ENCODE measurements around the gene COMMD4.

COMMD4 gene

DNA sequence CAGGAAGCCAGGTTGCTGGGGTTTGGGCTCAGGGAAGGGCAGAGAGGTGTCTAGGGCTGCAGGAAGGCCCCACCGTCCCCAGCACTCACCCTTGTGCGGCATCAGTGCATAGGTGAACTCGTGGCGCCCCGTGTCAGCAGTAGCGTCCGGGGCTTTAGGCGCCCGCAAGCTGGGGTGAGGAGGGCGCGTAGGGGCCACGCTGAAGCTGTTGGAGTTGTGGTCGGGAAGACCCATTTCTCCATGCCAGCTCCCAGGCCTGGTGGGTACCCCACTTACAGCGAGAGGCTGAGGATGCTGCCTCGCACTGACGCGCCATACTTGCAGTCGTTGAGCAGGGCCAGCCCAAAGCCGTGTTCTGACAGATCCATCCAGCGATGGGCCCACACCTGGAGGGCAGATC, 20.7 kb downstream of the COMMD4 start:
- DNase-seq (ENCODE audit: low spot score) = no peak

DNA sequence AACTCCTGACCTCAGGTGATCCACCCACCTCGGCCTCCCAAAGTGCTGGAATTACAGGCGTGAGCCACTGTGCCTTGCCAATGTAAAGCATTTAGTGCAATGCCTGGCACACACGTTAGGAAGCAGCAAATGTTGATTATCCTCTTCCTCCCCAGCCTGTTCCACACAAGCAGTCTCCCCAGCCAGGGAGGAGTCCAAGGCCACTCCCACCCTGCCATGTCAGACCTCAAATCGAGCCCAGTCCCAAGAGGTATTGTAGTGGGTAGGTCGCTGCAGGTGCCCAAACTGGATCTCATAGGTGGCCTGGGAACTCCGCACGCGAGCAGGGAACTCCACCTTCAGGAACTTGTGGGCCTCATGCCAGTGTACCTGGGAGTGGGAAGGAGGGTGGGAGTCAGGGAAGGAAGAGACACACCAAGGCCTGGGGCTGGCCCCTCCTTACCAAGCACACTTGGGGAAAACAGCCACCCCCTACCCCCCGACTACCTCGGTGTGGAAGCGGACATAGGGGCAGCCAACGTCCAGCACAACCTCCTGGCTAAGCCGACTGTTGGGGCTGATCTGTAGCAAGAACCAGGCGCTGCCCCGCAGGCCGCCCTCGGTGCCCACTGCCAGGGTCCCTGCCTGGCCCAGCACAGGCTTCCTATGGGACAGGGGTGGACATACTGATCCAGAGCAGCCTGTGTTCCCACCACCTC, 22.3 kb downstream of the COMMD4 start:
- DNase-seq (ENCODE audit: low spot score) = no peak

DNA sequence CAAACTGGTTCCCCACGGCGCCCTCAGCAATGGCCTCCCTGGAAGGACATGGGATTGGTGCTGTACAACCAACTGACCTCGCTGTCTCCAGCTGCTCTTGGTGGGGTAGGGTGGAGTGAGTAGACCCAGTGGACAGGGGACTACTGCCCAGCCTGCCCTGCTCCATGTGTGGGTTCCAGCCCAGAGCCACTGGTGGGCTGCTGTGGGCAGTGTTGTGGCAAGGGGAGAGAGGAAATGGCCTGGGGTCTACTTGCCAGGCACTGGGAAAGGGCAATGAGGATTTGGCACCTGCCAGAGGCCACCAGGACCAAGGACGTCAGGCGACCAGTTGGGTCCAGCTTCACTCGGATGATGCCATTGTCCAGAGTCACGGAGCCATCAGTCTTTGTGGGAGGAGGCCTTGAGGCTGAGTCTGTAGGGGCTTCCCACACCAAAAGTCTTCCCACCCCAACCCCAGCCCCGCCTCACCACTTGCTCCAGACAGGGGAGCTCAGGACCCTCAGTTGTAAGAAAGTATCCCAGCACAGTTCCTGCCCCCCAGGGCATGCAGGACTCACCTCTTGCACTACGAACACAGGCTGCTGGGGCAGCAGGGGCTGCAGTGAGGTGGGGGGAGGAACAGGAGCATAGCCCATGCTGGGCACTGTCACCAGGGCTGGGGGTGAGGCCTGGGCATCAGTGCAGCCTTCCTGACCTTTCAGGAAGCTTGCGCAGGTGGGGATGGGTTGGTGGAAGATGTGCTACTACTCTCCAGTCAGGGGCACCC, 23.1 kb downstream of the COMMD4 start:
- no peak for DNase-seq (ENCODE audit: low spot score)

DNA sequence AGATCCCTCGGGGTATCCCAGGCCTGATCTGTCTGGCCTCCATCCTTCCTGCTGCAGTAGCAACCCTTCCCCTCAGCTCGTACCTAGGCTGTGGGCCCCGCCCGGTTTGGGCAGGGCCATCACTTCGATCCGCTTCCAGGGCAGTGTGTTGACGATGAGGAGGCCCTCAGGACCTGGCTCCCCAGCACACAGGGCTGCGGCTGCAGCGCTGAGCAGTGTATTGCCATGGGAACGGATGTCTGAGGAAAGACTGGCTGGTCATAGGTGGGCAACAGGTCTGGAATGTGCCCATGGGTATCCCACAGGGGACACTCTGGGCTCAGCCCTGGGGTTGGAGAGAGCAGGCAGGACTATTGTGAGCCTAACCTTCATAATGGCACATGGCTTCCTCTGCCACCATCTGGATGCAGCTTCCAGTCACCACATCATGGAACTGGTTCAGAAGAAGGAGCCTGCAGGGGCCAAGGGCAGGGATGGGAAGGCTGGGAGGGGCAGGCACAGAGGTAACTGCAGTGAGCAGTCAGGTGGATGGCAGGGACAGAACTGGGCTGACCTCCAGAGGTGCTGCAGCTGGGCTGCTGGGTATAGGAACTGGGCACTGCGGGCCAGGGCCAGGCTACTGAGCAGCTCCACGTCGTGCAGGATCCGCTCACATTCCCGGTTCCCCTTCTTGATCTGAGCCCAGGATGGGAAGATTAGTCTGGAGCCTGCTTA, 23.8 kb downstream of the COMMD4 start:
- DNase-seq (ENCODE audit: low spot score) = no peak

DNA sequence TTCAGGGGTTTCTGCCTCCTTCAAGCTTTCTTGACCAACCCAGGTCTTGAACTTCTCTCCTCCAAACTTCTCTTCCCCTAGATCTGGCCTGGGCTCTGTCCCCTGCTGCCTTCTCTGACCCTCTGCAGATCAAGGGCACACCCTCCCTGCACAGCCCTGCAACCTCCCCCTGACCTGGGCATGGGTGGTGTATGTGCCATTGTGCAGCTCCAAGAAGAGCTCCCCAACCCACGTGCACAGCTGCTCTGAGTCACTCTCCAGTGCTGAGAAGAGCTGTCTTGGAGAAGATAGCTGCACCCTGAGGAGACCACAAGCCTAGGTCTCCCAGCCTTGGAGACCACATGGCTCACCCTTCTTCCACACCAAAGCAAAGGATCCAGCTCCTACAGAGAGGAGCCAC, 24.5 kb downstream of the COMMD4 start:
- no peak for DNase-seq (ENCODE audit: low spot score)

DNA sequence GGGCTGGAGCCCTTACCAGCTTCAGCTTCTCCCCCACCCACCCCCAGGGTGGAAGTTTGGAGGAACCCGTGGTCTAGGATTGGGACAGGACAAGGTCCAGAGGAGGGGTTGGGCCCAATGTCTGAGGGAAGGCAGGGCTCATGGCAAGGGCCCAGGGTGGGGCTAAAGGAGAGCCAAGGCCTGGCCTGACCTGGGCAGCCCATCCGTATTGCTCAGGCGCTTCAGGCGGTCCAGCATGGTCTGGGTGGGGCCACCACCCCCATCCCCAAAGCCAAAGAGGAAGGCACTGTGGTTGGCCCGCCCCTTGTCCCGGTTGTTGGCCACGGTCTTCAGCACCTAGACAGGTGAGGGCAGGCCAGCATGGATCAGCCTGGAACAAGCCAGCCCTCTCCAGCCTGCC, 25.0 kb downstream of the COMMD4 start:
- DNase-seq (ENCODE audit: low spot score) = no peak

DNA sequence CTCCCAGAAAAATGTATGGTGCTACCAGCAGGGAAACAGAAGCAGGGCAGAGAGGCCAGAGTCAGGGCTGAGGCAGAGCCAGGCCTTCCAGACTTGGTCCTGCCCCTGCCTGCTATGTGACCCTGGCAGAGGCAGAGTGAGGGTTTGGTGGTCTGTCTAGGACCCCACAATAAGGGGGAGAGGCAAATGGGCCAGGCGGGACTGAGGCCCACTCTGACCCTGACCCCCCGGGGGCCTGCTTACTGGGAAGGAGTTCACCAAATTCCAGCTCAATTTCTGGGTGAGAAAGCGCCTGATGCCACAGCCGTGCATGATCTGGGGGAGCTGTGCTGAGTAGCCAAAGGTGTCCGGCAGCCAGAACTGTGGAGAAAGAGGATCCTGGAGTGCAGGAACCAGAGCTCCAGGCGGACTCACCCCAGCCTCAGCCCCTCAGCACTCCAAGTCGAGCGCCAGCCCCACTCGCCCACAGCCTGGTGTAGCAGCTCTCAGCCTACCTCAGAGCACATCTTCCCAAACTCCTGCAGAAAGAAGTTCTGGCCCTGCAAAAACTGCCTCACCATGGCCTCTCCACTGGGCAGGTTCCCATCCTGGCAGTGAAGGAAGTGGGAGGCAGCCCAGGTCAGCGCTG, 25.6 kb downstream of the COMMD4 start:
- DNase-seq (ENCODE audit: low spot score) = no peak

DNA sequence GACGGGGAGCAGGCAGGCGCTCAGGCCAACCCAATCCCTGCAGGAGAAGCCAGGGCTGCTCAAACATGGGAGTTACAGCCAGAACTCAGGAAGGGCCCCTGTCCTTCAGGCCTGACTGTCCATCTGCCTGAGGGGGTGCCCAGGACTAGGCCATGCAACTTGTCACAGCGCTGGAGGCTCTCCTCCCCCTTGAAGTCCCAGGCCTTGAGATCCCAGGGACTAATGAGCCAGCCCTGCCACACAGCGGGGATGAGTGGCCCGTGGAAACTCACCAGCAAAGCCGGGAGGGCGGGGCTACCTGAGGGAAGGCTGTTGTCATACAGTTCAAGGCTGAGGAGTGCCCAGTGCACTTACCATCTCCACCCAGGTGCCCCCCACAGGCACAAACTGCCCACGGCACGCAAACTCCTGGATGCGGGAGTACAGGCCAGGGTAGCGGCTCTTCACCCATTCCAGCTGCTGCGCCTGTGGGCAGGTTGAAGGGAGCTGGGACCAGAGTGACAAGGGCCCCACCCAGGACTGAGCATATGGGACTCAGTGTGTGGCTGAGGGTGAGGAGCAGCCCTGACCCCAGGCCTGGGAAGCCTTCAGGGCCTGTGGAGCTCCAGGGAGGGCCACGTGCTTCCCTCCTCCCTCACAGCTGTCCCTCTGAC, 26.3 kb downstream of the COMMD4 start:
- DNase-seq (ENCODE audit: low spot score) = no peak

DNA sequence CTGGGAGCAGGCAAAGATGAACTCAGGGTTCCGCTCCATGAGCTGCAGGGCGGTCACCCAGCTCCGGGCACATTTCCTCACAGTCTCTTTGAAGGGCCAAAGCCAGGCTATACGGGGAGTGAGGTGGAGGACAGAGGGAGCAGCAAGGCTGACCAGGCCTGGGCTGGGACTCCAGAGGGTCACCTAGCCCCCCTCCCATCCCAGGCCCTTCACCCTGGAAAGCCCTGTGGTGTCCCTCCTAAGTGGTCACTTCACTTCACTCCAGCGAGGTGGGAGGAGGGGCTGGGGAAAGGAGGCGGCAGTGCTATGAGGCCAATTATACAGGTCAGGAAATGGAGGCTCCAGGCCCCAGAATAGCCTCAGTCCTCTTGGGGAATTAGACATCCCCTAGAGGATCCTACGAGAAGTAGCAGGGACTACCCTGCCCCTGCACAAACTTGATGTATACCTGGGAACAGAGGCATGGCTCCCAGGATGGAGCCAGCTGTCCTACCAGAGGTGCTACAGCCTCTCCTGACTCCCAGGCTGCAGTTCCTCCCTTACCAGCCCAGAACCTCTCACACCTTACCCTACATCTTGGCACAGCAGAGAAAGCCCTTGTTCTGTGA, 26.9 kb downstream of the COMMD4 start:
- DNase-seq (ENCODE audit: low spot score) = no peak

DNA sequence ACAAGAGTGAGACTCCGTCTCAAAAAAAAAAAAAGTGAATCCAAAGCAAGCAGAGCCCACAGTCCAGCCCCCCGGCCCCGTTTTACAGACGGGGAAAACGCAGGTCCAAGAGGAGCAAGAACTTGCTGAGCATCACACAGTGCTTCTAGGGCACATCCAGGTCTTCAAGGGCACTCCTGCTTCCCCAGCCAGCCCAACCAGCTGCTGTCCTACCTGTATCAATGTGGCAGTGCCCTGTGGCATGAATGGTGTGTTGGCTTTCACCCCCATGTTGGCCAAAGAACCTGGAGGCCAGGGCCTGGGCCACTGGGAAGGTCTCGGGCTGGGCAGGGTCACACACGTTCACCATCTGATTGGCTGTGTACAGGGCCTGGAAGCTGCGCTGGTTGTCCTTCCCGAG, 27.9 kb downstream of the COMMD4 start:
- DNase-seq (ENCODE audit: low spot score) = no peak

DNA sequence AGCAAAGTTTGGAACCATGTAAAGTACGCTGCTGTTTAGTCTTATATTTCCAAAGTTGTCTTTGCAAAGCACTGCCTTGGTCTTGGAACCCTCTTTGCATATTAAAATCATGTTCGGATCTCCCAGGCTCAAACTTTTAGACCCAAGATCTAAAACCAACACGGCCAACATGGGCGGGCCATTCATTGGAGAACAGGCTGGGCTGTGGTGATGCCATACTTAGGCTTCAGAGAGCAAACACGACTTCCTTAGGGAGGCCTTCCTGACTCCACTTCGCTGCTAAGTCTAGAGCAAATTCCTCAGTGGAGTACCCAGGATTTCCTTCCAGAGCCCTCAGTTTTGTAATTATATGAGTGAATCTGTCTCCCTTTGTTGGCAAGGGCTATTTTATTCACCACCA, 29.0 kb downstream of the COMMD4 start:
- DNase-seq (ENCODE audit: low spot score) = no peak

DNA sequence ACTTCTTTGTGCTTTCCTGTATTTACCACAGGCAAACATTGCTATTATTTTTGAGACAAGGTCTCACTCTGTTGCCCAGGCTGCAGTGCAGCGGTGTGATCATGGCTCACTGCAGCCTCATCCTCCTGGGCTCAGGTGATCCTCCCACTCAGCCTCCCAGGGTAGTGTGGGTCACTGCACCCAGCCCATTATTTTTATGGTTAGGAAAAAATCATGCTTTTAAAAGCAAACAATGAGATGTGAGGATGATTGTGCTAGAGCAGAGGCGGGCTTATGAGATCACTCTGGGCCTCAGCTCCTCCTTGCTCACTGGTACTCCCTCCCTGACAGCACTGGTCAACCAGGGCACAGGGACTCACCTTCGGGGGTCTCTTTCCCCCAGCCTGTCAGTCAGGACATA, 30.3 kb downstream of the COMMD4 start:
- DNase-seq (ENCODE audit: low spot score) = no peak

DNA sequence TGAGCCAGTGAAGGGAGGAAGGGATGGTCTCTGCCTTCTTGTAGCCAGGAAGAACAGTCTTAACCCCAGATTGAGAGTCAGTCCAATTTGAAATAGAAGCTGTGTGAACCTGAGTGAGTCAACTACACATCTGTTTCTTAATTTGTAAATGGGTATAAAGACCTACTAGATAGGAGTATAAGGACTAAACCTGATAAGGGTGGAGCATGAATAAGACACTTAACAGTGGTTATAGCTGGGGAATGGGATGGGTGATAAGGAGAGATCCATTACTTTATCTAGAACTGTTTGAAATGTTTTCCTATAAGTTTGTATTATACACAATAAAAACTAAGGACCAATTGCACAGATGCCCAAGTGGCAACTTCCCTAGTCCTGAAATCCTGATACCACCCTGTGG, 31.1 kb downstream of the COMMD4 start:
- DNase-seq (ENCODE audit: low spot score) = no peak

DNA sequence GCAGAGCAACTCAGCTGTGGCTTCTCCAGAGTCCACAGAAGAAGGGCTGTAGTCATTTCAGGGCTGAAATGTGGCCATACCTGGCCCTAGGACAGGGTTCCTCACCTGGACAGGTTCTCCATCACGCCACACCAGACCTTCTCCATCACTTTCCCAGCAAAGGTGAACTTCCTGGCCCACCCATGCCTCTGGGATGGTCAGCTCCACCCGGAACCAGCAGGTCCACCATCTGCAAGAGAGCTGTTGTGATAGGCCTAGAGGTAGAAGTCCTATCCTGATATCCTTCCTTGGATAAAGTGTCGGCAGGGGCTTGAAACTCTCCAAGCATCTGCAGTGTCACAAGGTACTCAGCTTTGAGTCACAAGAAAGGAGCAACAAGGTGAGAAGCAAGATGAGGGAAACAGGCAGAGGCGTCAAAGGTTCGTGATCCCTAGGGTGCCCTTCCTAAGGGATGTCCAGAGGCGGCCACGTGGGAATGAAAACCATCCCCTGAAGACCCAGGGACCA, 31.6 kb downstream of the COMMD4 start:
- no peak for DNase-seq (ENCODE audit: low spot score)

DNA sequence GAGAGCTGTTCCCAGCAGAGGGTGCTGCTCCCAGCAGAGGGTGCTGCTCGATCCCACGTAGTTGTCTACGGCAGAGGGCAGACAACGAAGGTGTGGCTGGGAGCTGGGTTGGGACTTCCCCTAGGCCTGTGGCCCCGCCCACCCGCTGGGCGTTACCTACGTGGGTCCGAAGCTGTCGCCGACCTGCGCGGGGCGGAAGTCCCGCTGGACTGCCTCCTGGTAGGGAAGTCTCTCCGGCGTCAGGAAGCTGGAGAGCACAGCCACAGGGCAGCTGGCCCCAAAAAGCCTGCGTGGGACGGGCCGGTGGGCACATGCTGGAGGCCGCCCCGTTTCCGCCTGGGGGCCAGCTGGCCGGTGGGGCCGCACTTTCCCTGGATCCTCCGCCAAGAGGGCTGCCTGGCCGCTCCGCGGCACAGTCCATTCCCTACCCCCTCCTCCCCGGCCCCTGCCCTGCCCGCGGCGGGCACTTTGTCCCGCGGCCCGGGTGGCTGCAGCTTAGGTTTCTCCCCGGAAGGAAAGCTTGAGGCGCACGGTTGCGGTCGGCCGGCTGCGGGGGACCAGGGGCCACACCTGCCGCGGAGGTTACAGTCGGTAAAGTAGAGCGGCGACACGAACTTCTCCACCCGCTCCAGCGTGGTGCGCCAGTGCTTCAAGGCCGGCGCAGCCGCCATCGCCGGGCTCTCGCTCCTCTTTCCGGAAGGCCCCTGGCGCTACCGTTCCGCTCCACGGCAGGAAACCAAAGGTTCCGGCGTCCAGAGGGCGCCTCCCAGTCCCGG, 32.2 kb downstream of the COMMD4 start, which contains the start of gene MAN2C1:
TSS of gene MAN2C1 (minus strand) at position 695 of the 776 bp plus-strand sequence. CDS start at position 671, 24 bp downstream.
- DNase-seq (ENCODE audit: low spot score) = peak; percentile 95

DNA sequence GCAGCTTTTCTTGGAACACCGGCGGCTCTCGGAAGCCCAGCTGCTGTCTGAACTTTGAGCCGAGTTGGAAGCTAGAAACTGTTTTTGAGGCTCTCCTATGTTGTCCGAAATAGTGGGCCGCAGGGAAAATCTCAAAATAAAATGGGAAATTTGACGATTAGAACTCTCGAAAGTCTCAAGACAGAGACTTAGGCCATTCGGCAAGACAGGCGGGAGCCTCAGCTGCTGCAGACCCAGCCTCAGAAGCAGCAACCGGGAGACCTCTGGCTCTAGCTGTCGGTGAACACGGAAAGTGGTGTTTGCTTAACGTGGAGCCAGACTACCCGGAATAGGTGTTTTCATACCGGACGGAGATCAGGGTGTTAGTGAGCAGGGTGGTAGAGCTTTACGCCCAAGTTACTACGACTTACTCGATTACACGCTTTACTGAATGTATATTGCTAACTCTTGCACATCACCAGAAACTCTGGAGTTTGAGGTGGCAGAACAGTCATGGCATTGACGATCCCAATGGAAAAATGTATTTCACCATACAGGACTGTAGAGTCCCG, 32.9 kb downstream of the COMMD4 start:
- DNase-seq (ENCODE audit: low spot score) = no peak

DNA sequence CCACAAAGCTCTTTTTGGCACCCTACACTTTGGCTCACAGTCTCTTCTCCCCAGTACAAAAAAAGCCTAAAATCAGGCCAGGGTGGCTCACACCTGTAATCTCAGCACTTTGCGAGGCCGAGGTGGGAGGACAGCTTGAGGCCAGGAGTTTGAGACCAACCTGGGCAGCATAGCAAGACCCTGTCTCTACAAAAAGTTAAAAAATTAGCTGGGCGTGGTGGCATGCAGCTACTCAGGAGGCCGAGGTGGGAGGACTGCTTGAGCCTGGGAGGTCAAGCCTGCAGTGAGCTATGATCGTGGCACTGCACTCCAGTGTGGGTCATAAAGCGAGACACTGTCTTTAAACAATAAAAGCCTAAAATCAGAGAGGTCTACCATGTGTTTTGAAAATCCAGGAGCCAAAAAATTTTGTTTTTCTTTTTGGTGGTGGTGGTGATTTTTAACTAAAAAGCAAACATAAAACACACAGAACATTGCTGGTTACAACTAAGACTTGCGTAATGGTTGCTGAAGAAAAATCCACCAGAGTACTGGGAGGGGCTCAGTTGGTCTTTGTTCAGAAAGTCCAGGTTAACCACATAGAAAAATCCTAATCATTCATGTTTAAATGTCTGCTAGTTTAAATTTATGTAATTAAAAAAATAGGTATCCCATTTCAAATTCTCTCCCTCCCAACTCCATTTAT, 34.2 kb downstream of the COMMD4 start:
- DNase-seq (ENCODE audit: low spot score) = no peak

DNA sequence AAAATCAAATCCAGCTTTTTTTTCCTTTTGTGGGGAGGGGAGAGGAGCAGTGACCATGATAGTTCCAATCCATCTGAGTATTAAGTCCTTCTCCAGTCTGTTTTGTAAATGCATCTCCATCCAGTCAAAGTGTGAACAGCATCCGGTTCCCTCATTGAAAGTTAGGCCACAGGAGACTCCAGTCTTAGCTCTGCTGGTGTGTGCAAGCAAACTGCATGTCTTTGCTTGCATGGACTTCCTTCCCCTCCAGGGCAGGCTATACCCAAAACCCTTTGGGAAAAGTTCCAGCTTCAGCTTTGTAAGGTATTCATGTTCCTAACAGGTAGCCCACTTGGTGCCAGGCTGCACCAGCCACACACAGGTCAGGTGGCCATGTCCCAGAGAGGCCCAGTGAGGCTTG, 35.6 kb downstream of the COMMD4 start:
- DNase-seq (ENCODE audit: low spot score) = no peak

DNA sequence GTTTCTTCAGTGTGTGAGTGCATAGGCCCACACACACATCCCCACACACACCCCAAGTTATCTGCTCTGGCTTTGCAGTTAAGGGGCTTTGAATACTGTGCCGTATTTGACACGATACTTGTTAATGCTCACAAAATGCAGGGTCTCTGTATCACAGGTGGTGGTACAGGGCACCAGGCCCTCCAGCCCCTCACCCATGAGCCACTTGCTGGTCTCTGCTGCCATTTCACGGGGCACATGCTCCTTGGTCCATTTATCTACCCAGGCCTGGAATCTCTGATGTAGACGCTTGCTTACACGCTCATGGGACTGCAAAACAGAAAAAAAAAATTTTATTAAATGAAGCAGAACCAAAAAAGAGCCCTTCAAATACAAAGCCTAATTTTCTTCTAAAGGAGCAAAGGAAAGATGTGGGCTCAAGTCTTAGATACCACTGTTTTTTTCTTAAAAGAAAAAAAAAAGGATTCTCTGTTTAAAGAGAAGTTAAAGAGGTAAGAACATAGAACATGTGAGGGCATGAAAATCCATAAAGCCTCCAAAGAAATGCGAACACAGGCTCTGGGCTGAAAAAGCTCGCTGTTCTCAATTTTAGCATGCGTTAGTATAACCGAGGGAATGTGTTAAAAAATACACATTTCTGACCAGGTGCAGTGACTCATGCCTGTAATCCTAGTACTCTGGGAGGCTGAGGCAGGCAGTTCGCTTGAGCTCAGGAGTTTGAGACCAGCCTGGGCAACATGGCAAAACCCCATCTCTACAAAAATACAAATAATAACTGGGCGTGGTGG, 36.2 kb downstream of the COMMD4 start:
- DNase-seq (ENCODE audit: low spot score) = no peak
